Left lung (tissue), 10 donors: ENCODE results near the gene NUMB. TPM values are rescaled to one million over a fixed set of nuclear protein-coding genes. Genes with fewer than 3 reads are reported as not detected.

Source experiments
- ATAC-seq: fragments of 200-7000 bp; cut with Tn5 transposase; one replicate; pipeline ENCODE4 v1.9.1; 2020; ENCODE audit warnings: moderate library complexity
- DNase-seq, 4 donors: peaks; one replicate each; pipeline ENCODE4 v3.0.0-alpha.2; 2013 to 2020
- H3K27ac ChIP-seq, 2 donors: fragments of 200-600 bp; sonication (generic) in 1 of 2; one replicate each; pipeline versions ENCODE4 v1.5.0 to v1.8.0; 2020 to 2021
- H3K27me3 ChIP-seq, 2 donors: fragments of 200-600 bp; sonication (generic) in 1 of 2; one replicate each; pipeline versions ENCODE4 v1.5.0 to v1.8.0; 2020 to 2021
- H3K36me3 ChIP-seq, 2 donors: fragments of 200-600 bp; sonication (generic) in 1 of 2; one replicate each; pipeline versions ENCODE4 v1.5.0 to v1.8.0; 2020 to 2021
- H3K4me1 ChIP-seq, 2 donors: fragments of 200-600 bp; one replicate each; pipeline ENCODE4 v1.8.0; 2021
- H3K4me3 ChIP-seq, 2 donors: fragments of 200-600 bp; sonication (generic) in 1 of 2; one replicate each; pipeline versions ENCODE4 v1.5.0 to v1.8.0; 2020 to 2021; ENCODE audit warnings: mild to moderate bottlenecking in 1 of 2
- H3K9me3 ChIP-seq, 2 donors: fragments of 200-600 bp; sonication (generic) in 1 of 2; one replicate each; pipeline versions ENCODE4 v1.5.0 to v1.8.0; 2020 to 2021
- CTCF ChIP-seq, 2 donors: fragments of 200-600 bp; sonication (generic) in 1 of 2; IDR thresholded peaks; one replicate each; pipeline versions ENCODE4 v1.5.0 to v1.8.0; 2021; ENCODE audit warnings: antibody characterized with exemption in 2 of 2
- intact Hi-C, 2 donors: fragments of 100-400 bp; cut with DNase I; formaldehyde crosslinking; loops; one replicate each; pipeline versions ENCODE4 v1.11.2 to v1.14.2; 2022
- polyA plus RNA-seq, 6 donors: library from polyadenylated mRNA; unstranded; fragments of 120-200 nt; gene quantifications; one replicate each; pipeline ENCODE4 v1.2.1, GENCODE V29; 2013; ENCODE audit not compliant: insufficient read length in 6 of 6
- total RNA-seq, 2 donors: library from RNA; stranded (reverse); fragmentation: NEBNext Ultra II Directional; extraction: Animal tissue kit (Norgen Biotek cat#: 25700); gene quantifications; one replicate each; pipeline ENCODE4 v1.2.1, GENCODE V29; 2021
- donor health status: DM: no; HTN: yes; CAD: no.
- donor health status: DM: no; HTN: no; CAD: no.

Gene NUMB
- total and polyA plus RNA-seq, 8 donors = 91.0 to 121 (median 105) TPM

GRCh38 chr14:73494593-73494992, 36.2 kb upstream of the NUMB start:
- Histone ChIP-seq H3K27ac (no peak overlapping the region), H3K27me3 (no peaks in the 10 kb centered on the region), H3K9me3 (no peaks in the 10 kb centered on the region), H3K36me3 (peaks cover 0 to 17% of the 10 kb centered on the region in 2 donors), H3K4me1 (peaks cover 11 to 37% of the 10 kb centered on the region in 2 donors), H3K4me3 (no peak overlapping the region)
- intact Hi-C loops = no loop called here
- ATAC-seq (no peak), DNase-seq (no peak)
- TF ChIP-seq CTCF (IDR thresholded peaks at IDR 0.05) = no peak

GRCh38 chr14:73492670-73493069, 34.3 kb upstream of the NUMB start:
- H3K36me3 ChIP-seq = peaks cover 0 to 8% of the 10 kb centered on the region in 2 donors
- H3K9me3 ChIP-seq = no peaks in the 10 kb centered on the region
- no peak for TF ChIP-seq CTCF (IDR thresholded peaks at IDR 0.05)
- no peak for DNase-seq
- ATAC-seq = no peak
- intact Hi-C loops = no loop called here
- no peaks in the 10 kb centered on the region for H3K27me3 ChIP-seq
- H3K4me1 ChIP-seq = peaks cover 11 to 37% of the 10 kb centered on the region in 2 donors
- H3K4me3 ChIP-seq = no peak overlapping the region
- H3K27ac ChIP-seq = no peak overlapping the region

DNA sequence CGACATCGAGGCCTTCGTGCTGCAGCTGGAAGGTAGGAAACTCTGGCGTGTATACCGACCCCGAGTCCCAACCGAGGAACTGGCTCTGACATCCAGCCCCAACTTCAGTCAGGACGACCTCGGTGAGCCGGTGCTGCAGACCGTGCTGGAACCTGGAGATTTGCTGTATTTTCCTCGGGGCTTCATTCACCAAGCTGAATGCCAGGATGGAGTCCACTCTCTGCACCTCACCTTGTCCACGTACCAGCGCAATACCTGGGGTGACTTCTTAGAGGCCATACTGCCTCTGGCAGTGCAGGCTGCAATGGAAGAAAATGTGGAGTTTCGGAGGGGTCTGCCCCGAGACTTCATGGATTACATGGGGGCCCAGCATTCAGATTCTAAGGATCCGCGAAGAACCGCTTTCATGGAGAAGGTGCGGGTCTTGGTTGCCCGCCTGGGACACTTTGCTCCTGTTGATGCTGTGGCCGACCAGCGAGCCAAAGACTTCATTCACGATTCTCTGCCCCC, 33.8 kb upstream of the NUMB start:
- Histone ChIP-seq H3K4me1 (peaks cover 11 to 37% of the 10 kb centered on the region in 2 donors), H3K27me3 (no peaks in the 10 kb centered on the region), H3K36me3 (peaks cover 0 to 7% of the 10 kb centered on the region in 2 donors), H3K27ac (no peak overlapping the region), H3K4me3 (peak overlapping the region; percentile 80 to 86), H3K9me3 (no peaks in the 10 kb centered on the region)
- ATAC-seq (no peak), DNase-seq (no peak)
- intact Hi-C loops = no loop called here
- no peak for TF ChIP-seq CTCF (IDR thresholded peaks at IDR 0.05)

DNA sequence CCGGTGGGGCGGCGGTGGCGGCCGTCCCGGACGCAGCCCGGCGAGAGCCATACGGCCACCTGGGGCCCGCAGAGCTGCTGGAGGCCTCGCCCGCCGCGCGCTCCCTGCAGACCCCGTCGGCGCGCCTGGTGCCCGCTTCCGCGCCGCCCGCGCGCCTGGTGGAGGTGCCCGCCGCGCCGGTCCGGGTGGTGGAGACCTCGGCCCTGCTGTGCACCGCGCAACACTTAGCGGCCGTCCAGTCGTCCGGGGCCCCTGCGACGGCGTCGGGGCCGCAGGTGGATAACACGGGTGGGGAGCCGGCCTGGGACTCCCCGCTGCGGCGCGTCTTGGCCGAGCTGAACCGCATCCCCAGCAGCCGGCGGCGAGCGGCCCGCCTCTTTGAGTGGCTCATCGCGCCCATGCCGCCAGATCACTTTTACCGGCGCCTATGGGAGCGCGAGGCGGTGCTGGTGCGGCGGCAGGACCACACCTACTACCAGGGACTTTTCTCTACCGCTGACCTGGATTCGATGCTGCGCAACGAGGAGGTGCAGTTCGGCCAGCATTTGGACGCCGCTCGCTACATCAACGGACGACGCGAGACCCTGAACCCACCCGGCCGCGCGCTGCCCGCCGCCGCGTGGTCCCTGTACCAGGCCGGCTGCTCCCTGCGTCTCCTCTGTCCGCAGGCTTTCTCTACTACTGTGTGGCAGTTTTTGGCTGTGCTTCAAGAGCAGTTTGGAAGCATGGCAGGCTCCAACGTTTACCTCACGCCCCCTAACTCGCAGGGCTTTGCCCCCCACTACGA, 33.1 kb upstream of the NUMB start:
- H3K4me3 ChIP-seq = peak overlapping the region; percentile 80 to 86
- no peaks in the 10 kb centered on the region for H3K9me3 ChIP-seq
- H3K36me3 ChIP-seq = peaks cover 0 to 7% of the 10 kb centered on the region in 2 donors
- intact Hi-C loops = no loop called here
- peak overlapping the region; percentile 86 to 90 for H3K27ac ChIP-seq
- DNase-seq = peak; percentile 31 to 92 (median 52)
- no peaks in the 10 kb centered on the region for H3K27me3 ChIP-seq
- H3K4me1 ChIP-seq = peaks cover 11 to 37% of the 10 kb centered on the region in 2 donors
- peak; percentile 75 for ATAC-seq
- no peak for TF ChIP-seq CTCF (IDR thresholded peaks at IDR 0.05)

DNA sequence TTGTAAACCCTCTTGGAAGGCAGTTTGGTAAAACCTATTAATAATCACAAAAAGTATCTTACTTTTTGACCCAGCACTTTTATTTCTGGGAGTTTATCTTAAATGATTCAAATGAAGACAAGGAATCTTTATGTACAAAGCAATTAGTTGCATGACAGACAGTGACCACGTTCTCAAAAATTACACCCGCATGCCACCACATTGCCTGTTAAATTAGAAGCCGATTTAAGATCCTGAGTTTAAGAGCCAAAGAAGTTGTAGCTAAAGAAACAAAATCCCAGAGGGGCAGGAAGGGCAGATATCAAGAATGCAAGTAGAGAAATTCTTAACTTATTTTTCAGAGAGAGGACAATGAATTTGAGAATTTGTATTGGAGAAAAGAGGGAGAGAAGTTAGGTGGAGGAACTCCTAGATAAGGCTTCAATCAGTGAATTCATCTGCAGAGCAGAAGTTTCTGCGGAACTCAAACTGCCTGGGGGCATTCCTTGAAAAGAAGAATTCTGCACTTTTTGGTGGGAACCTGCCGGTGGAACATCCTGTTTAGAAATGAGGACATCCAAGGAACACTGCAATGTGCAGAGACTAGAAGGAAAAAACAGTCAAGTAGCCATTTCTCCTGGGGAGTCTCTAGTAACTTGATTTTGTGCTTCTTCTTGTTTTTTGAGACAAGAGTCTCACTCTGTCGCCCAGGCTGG, 31.3 kb upstream of the NUMB start:
- TF ChIP-seq CTCF (IDR thresholded peaks at IDR 0.05) = no peak
- no peak for DNase-seq

More for the DNA sequence above, 31.3 kb upstream of the NUMB start:
- peaks cover 0 to 7% of the 10 kb centered on the region in 2 donors for H3K36me3 ChIP-seq
- intact Hi-C loops = no loop called here
- no peak overlapping the region for H3K4me3 ChIP-seq
- H3K9me3 ChIP-seq = no peaks in the 10 kb centered on the region
- H3K27ac ChIP-seq = no peak overlapping the region
- H3K4me1 ChIP-seq = peaks cover 11 to 34% of the 10 kb centered on the region in 2 donors
- ATAC-seq = no peak
- no peaks in the 10 kb centered on the region for H3K27me3 ChIP-seq
